WI38 (cell line): ENCODE measurements around the gene GLRA3.

Experiments
- H3K4me3 ChIP-seq: 2 replicates; pipeline ENCODE4 v1.5.1; 2011; ENCODE audit warnings: low read depth, mild to moderate bottlenecking, control low read depth, low read length
- TF ChIP-seq, protein P1 (sequence below): IDR thresholded peaks from 2 replicates; pipeline ENCODE4 v1.5.1; 2012; ENCODE audit warnings: low read depth, mild to moderate bottlenecking, control low read depth, low read length

Gene GLRA3

DNA sequence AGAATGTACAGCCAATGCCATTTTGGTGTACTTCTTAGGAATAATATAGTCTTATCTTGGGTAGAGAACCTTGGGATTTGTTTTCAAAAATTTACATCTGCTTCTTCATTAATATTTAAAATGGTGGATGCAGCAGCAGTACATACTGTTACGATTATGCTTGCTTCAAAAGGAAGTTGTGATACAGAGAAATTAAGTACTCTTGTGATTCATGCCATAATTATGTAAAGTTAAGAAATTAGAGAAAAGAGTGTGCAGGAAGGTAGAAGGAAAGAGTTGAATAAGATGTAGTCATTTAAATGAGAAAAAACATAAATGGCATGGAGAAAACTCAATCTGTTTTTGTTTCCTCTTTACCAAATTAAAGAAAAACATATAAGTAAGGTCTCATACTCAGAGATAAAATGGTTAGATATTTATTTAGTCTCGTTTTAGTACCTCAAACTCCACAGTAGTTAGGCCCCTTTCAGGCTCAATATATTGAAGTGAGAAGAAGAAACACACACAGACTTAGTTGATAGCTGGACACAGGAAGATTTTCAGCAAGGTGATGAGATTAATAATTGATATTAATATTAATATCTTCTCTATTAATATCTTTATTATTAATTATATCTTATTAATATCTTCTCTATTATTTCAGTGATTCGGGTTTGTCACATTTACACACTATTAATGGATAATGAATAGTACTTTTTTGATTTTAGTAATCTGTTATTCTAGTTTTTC, 236.6 kb downstream of the GLRA3 start:
- TF ChIP-seq, protein P1, sequence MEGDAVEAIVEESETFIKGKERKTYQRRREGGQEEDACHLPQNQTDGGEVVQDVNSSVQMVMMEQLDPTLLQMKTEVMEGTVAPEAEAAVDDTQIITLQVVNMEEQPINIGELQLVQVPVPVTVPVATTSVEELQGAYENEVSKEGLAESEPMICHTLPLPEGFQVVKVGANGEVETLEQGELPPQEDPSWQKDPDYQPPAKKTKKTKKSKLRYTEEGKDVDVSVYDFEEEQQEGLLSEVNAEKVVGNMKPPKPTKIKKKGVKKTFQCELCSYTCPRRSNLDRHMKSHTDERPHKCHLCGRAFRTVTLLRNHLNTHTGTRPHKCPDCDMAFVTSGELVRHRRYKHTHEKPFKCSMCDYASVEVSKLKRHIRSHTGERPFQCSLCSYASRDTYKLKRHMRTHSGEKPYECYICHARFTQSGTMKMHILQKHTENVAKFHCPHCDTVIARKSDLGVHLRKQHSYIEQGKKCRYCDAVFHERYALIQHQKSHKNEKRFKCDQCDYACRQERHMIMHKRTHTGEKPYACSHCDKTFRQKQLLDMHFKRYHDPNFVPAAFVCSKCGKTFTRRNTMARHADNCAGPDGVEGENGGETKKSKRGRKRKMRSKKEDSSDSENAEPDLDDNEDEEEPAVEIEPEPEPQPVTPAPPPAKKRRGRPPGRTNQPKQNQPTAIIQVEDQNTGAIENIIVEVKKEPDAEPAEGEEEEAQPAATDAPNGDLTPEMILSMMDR: no peak
- no peak overlapping the region for H3K4me3 ChIP-seq

DNA sequence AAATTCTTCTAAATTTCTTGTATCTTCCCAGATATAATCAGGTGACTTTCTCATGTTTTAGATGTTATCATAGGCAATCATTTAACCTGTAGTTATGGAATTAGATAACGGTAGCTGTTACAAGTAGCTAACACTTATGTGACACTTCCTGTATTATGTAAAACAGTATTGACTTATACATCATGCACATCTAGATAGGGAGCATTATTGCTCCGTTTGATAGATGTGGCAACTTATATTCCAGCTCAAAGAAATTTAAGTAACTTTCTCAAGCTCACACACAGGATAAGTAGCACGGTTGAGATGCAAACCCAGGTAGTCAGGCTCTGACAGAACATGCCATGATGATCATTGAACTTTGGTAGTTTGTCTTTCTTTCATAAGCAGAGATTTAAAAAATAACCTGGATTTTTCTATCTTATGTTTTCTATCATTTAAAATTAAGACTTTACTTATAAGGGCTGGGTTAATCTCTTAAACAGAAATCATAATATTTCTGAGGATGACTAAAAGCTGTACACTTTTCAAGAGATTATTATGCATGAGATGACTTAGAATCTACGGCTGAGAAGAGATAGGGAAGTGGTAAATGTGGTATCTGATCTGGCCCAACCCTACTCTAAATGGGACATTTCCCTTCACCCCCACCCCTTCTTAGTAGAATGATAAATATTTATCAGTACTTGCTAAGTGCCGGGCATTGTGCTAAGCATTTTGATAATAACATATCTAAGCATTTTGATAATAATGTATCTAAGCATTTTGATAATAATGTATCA, 237.6 kb downstream of the GLRA3 start:
- H3K4me3 ChIP-seq: no peak overlapping the region
- TF ChIP-seq, protein P1: no peak

DNA sequence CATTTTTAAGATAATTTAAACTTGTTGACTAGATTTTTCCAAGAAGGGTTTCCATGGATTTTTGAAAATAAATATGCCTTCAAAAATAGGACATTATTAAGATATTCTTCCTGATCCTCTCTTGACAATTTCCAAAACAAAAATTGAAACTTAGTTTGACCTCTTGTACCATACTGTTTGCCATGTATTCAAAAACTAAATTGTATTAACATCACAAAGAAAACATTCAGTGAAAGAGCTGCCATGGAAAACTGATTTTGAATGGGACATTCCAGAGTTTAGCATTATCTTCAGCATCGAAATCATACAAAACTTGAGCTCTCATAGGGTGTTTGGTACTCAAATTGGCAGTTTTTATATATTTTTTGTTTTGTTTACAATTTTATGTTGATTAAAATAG, 238.7 kb downstream of the GLRA3 start:
- TF ChIP-seq, protein P1: no peak

More for the DNA sequence above, 238.7 kb downstream of the GLRA3 start:
- no peak overlapping the region for H3K4me3 ChIP-seq
